OCI-LY1 (cell line): ENCODE data around the gene ENPP3.

Source experiments
- EZH2 ChIP-seq: fragments of 200-600 bp; sonication (generic), shearing (Covaris generic); IDR thresholded peaks from 2 replicates; pipeline ENCODE4 v1.8.0; 2017; ENCODE audit warnings: borderline replicate concordance, mixed run types, mild to moderate bottlenecking, antibody characterized with exemption, low read length, moderate library complexity, mixed read lengths
- TF ChIP-seq, protein P1 (sequence below): fragments of 200-600 bp; sonication (generic), shearing (Covaris generic); IDR thresholded peaks from 2 replicates; pipeline ENCODE4 v1.5.1; 2017; ENCODE audit warnings: mild to moderate bottlenecking, antibody characterized with exemption, low read length, moderate library complexity, mixed read lengths

DNA sequence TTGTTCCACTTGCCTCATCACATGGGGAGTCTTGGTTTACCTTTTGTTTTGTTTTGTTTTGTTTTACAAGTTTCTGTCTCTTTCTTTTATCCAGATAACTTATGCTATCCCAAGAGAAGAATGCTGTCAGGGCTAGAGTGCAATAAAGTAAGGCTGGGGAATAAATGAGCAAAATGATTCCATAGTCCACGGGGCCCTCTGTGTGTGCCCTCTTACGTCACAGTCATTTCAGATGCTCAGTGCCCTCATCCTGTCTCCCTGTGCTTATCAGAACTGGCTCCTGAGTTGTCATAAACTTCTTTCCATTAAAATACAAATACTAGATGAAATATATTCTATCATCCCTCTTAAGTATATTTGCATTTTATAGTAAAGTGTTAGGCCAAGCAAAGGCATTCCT lies 139.9 kb downstream of the ENPP3 start:
- TF ChIP-seq, protein P1, sequence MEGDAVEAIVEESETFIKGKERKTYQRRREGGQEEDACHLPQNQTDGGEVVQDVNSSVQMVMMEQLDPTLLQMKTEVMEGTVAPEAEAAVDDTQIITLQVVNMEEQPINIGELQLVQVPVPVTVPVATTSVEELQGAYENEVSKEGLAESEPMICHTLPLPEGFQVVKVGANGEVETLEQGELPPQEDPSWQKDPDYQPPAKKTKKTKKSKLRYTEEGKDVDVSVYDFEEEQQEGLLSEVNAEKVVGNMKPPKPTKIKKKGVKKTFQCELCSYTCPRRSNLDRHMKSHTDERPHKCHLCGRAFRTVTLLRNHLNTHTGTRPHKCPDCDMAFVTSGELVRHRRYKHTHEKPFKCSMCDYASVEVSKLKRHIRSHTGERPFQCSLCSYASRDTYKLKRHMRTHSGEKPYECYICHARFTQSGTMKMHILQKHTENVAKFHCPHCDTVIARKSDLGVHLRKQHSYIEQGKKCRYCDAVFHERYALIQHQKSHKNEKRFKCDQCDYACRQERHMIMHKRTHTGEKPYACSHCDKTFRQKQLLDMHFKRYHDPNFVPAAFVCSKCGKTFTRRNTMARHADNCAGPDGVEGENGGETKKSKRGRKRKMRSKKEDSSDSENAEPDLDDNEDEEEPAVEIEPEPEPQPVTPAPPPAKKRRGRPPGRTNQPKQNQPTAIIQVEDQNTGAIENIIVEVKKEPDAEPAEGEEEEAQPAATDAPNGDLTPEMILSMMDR: no peak
- TF ChIP-seq EZH2: no peak
